Measurements from ENCODE around the gene ERCC2.
A peak's percentile ranks its signal among the peaks of the same experiment; 100 is the strongest.

ERCC2 gene

GRCh38 chr19:45402298-45403061, 32.1 kb upstream of the ERCC2 start:
- 19% methylated on average over 40 of the region's 40 CpGs for WGBS (ENCODE audit: insufficient coverage)
- Histone ChIP-seq H3K27me3 (replicated peaks in 2 of 5; ENCODE audit: control insufficient read depth in 4 of 5, insufficient read depth in 5 of 5, low read length in 4 of 5) (peaks cover 0 to 59% (median 29%) of the 10 kb centered on the region in 5 experiments), H3K9me3 (ENCODE audit: control extremely low read depth in 1 of 5, control insufficient read depth in 4 of 5, insufficient read depth in 2 of 5, low read depth in 1 of 5, low read length in 4 of 5) (no peaks in the 10 kb centered on the region), H3K4me1 (ENCODE audit: control extremely low read depth in 1 of 4, control insufficient read depth in 4 of 4, insufficient read depth in 4 of 4, low read length in 3 of 4) (peaks cover 5 to 47% (median 42%) of the 10 kb centered on the region in 4 experiments), H3K36me3 (ENCODE audit: control insufficient read depth in 4 of 4, insufficient read depth in 4 of 4, low read length in 3 of 4) (no peaks in the 10 kb centered on the region), H3K27ac (ENCODE audit: insufficient read depth in 1 of 2, low read depth in 1 of 2, low read length in 2 of 2, poor library complexity in 1 of 2, severe bottlenecking in 2 of 2) (no peak overlapping the region), H3K4me3 (ENCODE audit: control insufficient read depth in 1 of 7, extremely low read depth in 1 of 7, insufficient read depth in 4 of 7, low read depth in 2 of 7, low read length in 6 of 7) (no peak overlapping the region)
- ChIA-PET POLR2A (no interaction called here), CTCF (interaction anchor here (0.5 to 6.7 kb wide), 17 partner anchors 8 to 312 kb away, joined by 3 to 65 read pairs (median 5); partner anchors contain the start of gene ERCC1)
- peak in 2 of 3 donors; percentile 68 to 72 for DNase-seq

GRCh38 chr19:45401815-45402214, 31.4 kb upstream of the ERCC2 start:
- 100% methylated on average over 5 of the region's 6 CpGs for WGBS (ENCODE audit: insufficient coverage)
- ChIA-PET POLR2A (interaction anchor here (0.6 kb wide), 1 partner anchor 109 kb away, joined by 5 read pairs; no protein-coding TSS in a partner anchor), CTCF (interaction anchor here (1.0 to 6.7 kb wide), 13 partner anchors 8 to 252 kb away, joined by 3 to 65 read pairs (median 6); partner anchors contain the start of gene ERCC1)
- no peaks in the 10 kb centered on the region for H3K36me3 ChIP-seq (ENCODE audit: control insufficient read depth in 4 of 4, insufficient read depth in 4 of 4, low read length in 3 of 4)
- no peak overlapping the region for H3K27ac ChIP-seq (ENCODE audit: insufficient read depth in 1 of 2, low read depth in 1 of 2, low read length in 2 of 2, poor library complexity in 1 of 2, severe bottlenecking in 2 of 2)
- peaks cover 0 to 66% (median 31%) of the 10 kb centered on the region in 5 experiments for H3K27me3 ChIP-seq (replicated peaks in 2 of 5; ENCODE audit: control insufficient read depth in 4 of 5, insufficient read depth in 5 of 5, low read length in 4 of 5)
- peaks cover 0 to 41% (median 35%) of the 10 kb centered on the region in 4 experiments for H3K4me1 ChIP-seq (ENCODE audit: control extremely low read depth in 1 of 4, control insufficient read depth in 4 of 4, insufficient read depth in 4 of 4, low read length in 3 of 4)
- no peak for DNase-seq
- no peaks in the 10 kb centered on the region for H3K9me3 ChIP-seq (ENCODE audit: control extremely low read depth in 1 of 5, control insufficient read depth in 4 of 5, insufficient read depth in 2 of 5, low read depth in 1 of 5, low read length in 4 of 5)
- H3K4me3 ChIP-seq (ENCODE audit: control insufficient read depth in 1 of 7, extremely low read depth in 1 of 7, insufficient read depth in 4 of 7, low read depth in 2 of 7, low read length in 6 of 7): no peak overlapping the region

- ChIA-PET POLR2A (no interaction called here), CTCF (interaction anchor here (0.9 to 6.7 kb wide), 3 partner anchors 22 to 78 kb away, joined by 3 to 65 read pairs (median 3); partner anchors contain the start of gene KLC3)
- H3K4me3 ChIP-seq (ENCODE audit: control insufficient read depth in 1 of 7, extremely low read depth in 1 of 7, insufficient read depth in 4 of 7, low read depth in 2 of 7, low read length in 6 of 7): no peak overlapping the region
- peaks cover 0 to 34% (median 24%) of the 10 kb centered on the region in 4 experiments for H3K4me1 ChIP-seq (ENCODE audit: control extremely low read depth in 1 of 4, control insufficient read depth in 4 of 4, insufficient read depth in 4 of 4, low read length in 3 of 4)
- DNase-seq: no peak
- peaks cover 0 to 81% (median 36%) of the 10 kb centered on the region in 5 experiments for H3K27me3 ChIP-seq (replicated peaks in 2 of 5; ENCODE audit: control insufficient read depth in 4 of 5, insufficient read depth in 5 of 5, low read length in 4 of 5)
- WGBS (ENCODE audit: insufficient coverage): 94% methylated on average over 4 of the region's 6 CpGs
- H3K36me3 ChIP-seq (ENCODE audit: control insufficient read depth in 4 of 4, insufficient read depth in 4 of 4, low read length in 3 of 4): no peaks in the 10 kb centered on the region
- H3K27ac ChIP-seq (ENCODE audit: insufficient read depth in 1 of 2, low read depth in 1 of 2, low read length in 2 of 2, poor library complexity in 1 of 2, severe bottlenecking in 2 of 2): no peak overlapping the region
- H3K9me3 ChIP-seq (ENCODE audit: control extremely low read depth in 1 of 5, control insufficient read depth in 4 of 5, insufficient read depth in 2 of 5, low read depth in 1 of 5, low read length in 4 of 5): no peaks in the 10 kb centered on the region
Measured at GRCh38 chr19:45400192-45400591, 29.8 kb upstream of the ERCC2 start.

- peaks cover 0 to 53% (median 17%) of the 10 kb centered on the region in 5 experiments for H3K27me3 ChIP-seq (replicated peaks in 2 of 5; ENCODE audit: control insufficient read depth in 4 of 5, insufficient read depth in 5 of 5, low read length in 4 of 5)
- DNase-seq: no peak
- ChIA-PET CTCF (interaction anchor here (0.9 to 1.4 kb wide), 2 partner anchors 25 to 303 kb away, joined by 3 read pairs; partner anchors contain the start of gene PPP1R37), POLR2A (no interaction called here)
- H3K36me3 ChIP-seq (ENCODE audit: control insufficient read depth in 4 of 4, insufficient read depth in 4 of 4, low read length in 3 of 4): no peaks in the 10 kb centered on the region
- H3K4me1 ChIP-seq (ENCODE audit: control extremely low read depth in 1 of 4, control insufficient read depth in 4 of 4, insufficient read depth in 4 of 4, low read length in 3 of 4): peaks cover 0 to 18% (median 11%) of the 10 kb centered on the region in 4 experiments
- 39% methylated on average over 55 of the region's 59 CpGs for WGBS (ENCODE audit: insufficient coverage)
- H3K4me3 ChIP-seq (ENCODE audit: control insufficient read depth in 1 of 7, extremely low read depth in 1 of 7, insufficient read depth in 4 of 7, low read depth in 2 of 7, low read length in 6 of 7): peak overlapping the region in 1 of 7 experiments; percentile 11
- H3K9me3 ChIP-seq (ENCODE audit: control extremely low read depth in 1 of 5, control insufficient read depth in 4 of 5, insufficient read depth in 2 of 5, low read depth in 1 of 5, low read length in 4 of 5): no peaks in the 10 kb centered on the region
- H3K27ac ChIP-seq (ENCODE audit: insufficient read depth in 1 of 2, low read depth in 1 of 2, low read length in 2 of 2, poor library complexity in 1 of 2, severe bottlenecking in 2 of 2): no peak overlapping the region
Measured at GRCh38 chr19:45395821-45396617, 25.6 kb upstream of the ERCC2 start.

- POLR2A ChIA-PET: interaction anchor here (0.5 kb wide), 1 partner anchor 1445 kb away, joined by 5 read pairs; no protein-coding TSS in a partner anchor
- H3K27ac ChIP-seq (ENCODE audit: insufficient read depth in 1 of 2, low read depth in 1 of 2, low read length in 2 of 2, poor library complexity in 1 of 2, severe bottlenecking in 2 of 2): no peak overlapping the region
- H3K4me3 ChIP-seq (ENCODE audit: control insufficient read depth in 1 of 7, extremely low read depth in 1 of 7, insufficient read depth in 4 of 7, low read depth in 2 of 7, low read length in 6 of 7): no peak overlapping the region
- DNase-seq: no peak
- H3K27me3 ChIP-seq (replicated peaks in 2 of 5; ENCODE audit: control insufficient read depth in 4 of 5, insufficient read depth in 5 of 5, low read length in 4 of 5): peaks cover under 1 to 33% (median 9%) of the 10 kb centered on the region in 5 experiments
- H3K36me3 ChIP-seq (ENCODE audit: control insufficient read depth in 4 of 4, insufficient read depth in 4 of 4, low read length in 3 of 4): no peaks in the 10 kb centered on the region
- 95% methylated on average over 16 of the region's 21 CpGs for WGBS (ENCODE audit: insufficient coverage)
- CTCF ChIA-PET: interaction anchor here (1.6 kb wide), 1 partner anchor 10 kb away, joined by 6 read pairs; no protein-coding TSS in a partner anchor
- H3K4me1 ChIP-seq (ENCODE audit: control extremely low read depth in 1 of 4, control insufficient read depth in 4 of 4, insufficient read depth in 4 of 4, low read length in 3 of 4): peaks cover 0 to 10% (median 3%) of the 10 kb centered on the region in 4 experiments
- H3K9me3 ChIP-seq (ENCODE audit: control extremely low read depth in 1 of 5, control insufficient read depth in 4 of 5, insufficient read depth in 2 of 5, low read depth in 1 of 5, low read length in 4 of 5): no peaks in the 10 kb centered on the region
Measured at GRCh38 chr19:45391871-45392665, 21.7 kb upstream of the ERCC2 start.

GRCh38 chr19:45391346-45391745, 21.0 kb upstream of the ERCC2 start:
- no peak overlapping the region for H3K4me3 ChIP-seq (ENCODE audit: control insufficient read depth in 1 of 7, extremely low read depth in 1 of 7, insufficient read depth in 4 of 7, low read depth in 2 of 7, low read length in 6 of 7)
- ChIA-PET POLR2A (interaction anchor here (0.5 kb wide), 1 partner anchor 1446 kb away, joined by 5 read pairs; no protein-coding TSS in a partner anchor), CTCF (interaction anchor here (1.6 kb wide), 1 partner anchor 10 kb away, joined by 6 read pairs; no protein-coding TSS in a partner anchor)
- no peak for DNase-seq
- H3K36me3 ChIP-seq (ENCODE audit: control insufficient read depth in 4 of 4, insufficient read depth in 4 of 4, low read length in 3 of 4): no peaks in the 10 kb centered on the region
- 93% methylated on average over 3 of the region's 3 CpGs for WGBS (ENCODE audit: insufficient coverage)
- peaks cover 2 to 32% (median 10%) of the 10 kb centered on the region in 5 experiments for H3K27me3 ChIP-seq (replicated peaks in 2 of 5; ENCODE audit: control insufficient read depth in 4 of 5, insufficient read depth in 5 of 5, low read length in 4 of 5)
- no peak overlapping the region for H3K27ac ChIP-seq (ENCODE audit: insufficient read depth in 1 of 2, low read depth in 1 of 2, low read length in 2 of 2, poor library complexity in 1 of 2, severe bottlenecking in 2 of 2)
- H3K4me1 ChIP-seq (ENCODE audit: control extremely low read depth in 1 of 4, control insufficient read depth in 4 of 4, insufficient read depth in 4 of 4, low read length in 3 of 4): peaks cover 0 to 7% (median under 1%) of the 10 kb centered on the region in 4 experiments
- H3K9me3 ChIP-seq (ENCODE audit: control extremely low read depth in 1 of 5, control insufficient read depth in 4 of 5, insufficient read depth in 2 of 5, low read depth in 1 of 5, low read length in 4 of 5): no peaks in the 10 kb centered on the region

All from common myeloid progenitor, CD34-positive (primary cell).